ENCODE measurements around the gene DPP8. TPM values are rescaled to one million over a fixed set of nuclear protein-coding genes. Genes with fewer than 3 reads are reported as not detected.

The DPP8 gene
- total and polyA plus RNA-seq, 9 donors: 13.7 to 36.5 (median 33.6) TPM

- WGBS, 3 donors: 78 to 82% (median 81%) methylated on average over 11 of the region's 11 CpGs
- Histone ChIP-seq H3K9me3 (no peaks in the 10 kb centered on the region), H3K27me3 (no peaks in the 10 kb centered on the region), H3K4me1 (ENCODE audit: insufficient read depth) (no peaks in the 10 kb centered on the region), H3K4me3 (no peak overlapping the region), H3K36me3 (no peaks in the 10 kb centered on the region), H3K27ac (no peak overlapping the region)
- intact Hi-C loops (cut with DNase I): no loop called here
- DNase-seq: no peak
- no peak for TF ChIP-seq POLR2A (IDR thresholded peaks at IDR 0.05)
Observed at GRCh38 chr15:65434201-65434600, 83.3 kb downstream of the DPP8 start.

GRCh38 chr15:65431731-65432130, 85.8 kb downstream of the DPP8 start:
- Histone ChIP-seq H3K4me1 (ENCODE audit: insufficient read depth) (no peaks in the 10 kb centered on the region), H3K36me3 (no peaks in the 10 kb centered on the region), H3K27me3 (no peaks in the 10 kb centered on the region), H3K4me3 (no peak overlapping the region), H3K9me3 (no peaks in the 10 kb centered on the region), H3K27ac (no peak overlapping the region)
- TF ChIP-seq POLR2A (IDR thresholded peaks at IDR 0.05): no peak
- no peak for TF ChIP-seq EP300 (IDR thresholded peaks at IDR 0.05)
- TF ChIP-seq CTCF (IDR thresholded peaks at IDR 0.05): no peak
- intact Hi-C loops (cut with DNase I): no loop called here
- DNase-seq: no peak

GRCh38 chr15:65426216-65426853, 91.2 kb downstream of the DPP8 start:
- Histone ChIP-seq H3K4me3 (no peak overlapping the region), H3K27me3 (no peaks in the 10 kb centered on the region), H3K4me1 (ENCODE audit: insufficient read depth) (no peaks in the 10 kb centered on the region), H3K9me3 (no peaks in the 10 kb centered on the region), H3K27ac (no peak overlapping the region), H3K36me3 (no peaks in the 10 kb centered on the region)
- TF ChIP-seq EP300 (IDR thresholded peaks at IDR 0.05) (no peak), CTCF (IDR thresholded peaks at IDR 0.05) (no peak), POLR2A (IDR thresholded peaks at IDR 0.05) (no peak)
- DNase-seq: peak in 1 of 5 donors; percentile 9
- intact Hi-C loops (cut with DNase I): no loop called here
- WGBS, 3 donors: 81 to 95% (median 86%) methylated on average over 2 of the region's 2 CpGs

GRCh38 chr15:65424683-65425082, 92.8 kb downstream of the DPP8 start:
- Histone ChIP-seq H3K36me3 (no peaks in the 10 kb centered on the region), H3K4me1 (ENCODE audit: insufficient read depth) (no peaks in the 10 kb centered on the region), H3K9me3 (no peaks in the 10 kb centered on the region), H3K27ac (no peak overlapping the region), H3K27me3 (no peaks in the 10 kb centered on the region), H3K4me3 (no peak overlapping the region)
- intact Hi-C loops (cut with DNase I): no loop called here
- TF ChIP-seq POLR2A (IDR thresholded peaks at IDR 0.05) (no peak), EP300 (IDR thresholded peaks at IDR 0.05) (no peak), CTCF (IDR thresholded peaks at IDR 0.05) (no peak)
- DNase-seq: peak in 1 of 5 donors; percentile 9
- WGBS, 3 donors: 85 to 91% (median 89%) methylated on average over 5 of the region's 5 CpGs

GRCh38 chr15:65423976-65424679, 93.4 kb downstream of the DPP8 start:
- Histone ChIP-seq H3K4me3 (no peak overlapping the region), H3K27ac (no peak overlapping the region), H3K36me3 (no peaks in the 10 kb centered on the region), H3K4me1 (ENCODE audit: insufficient read depth) (no peaks in the 10 kb centered on the region), H3K27me3 (no peaks in the 10 kb centered on the region), H3K9me3 (no peaks in the 10 kb centered on the region)
- 87 to 88% (median 88%) methylated on average over 9 of the region's 9 CpGs for WGBS, 3 donors
- intact Hi-C loops (cut with DNase I): no loop called here
- peak in 1 of 5 donors; percentile 13 for DNase-seq
- TF ChIP-seq EP300 (IDR thresholded peaks at IDR 0.05) (no peak), POLR2A (IDR thresholded peaks at IDR 0.05) (no peak), CTCF (IDR thresholded peaks at IDR 0.05) (no peak)
